KOPT-K1 (cell line): ENCODE measurements around the gene PSKH1.

Experiments used
- H3K27ac ChIP-seq: fragments of 200-600 bp; sonication (generic); 2 replicates; pipeline ENCODE4 v1.5.1; 2016; ENCODE audit warnings: antibody characterized with exemption, mild to moderate bottlenecking, low read depth, low read length; ENCODE audit not compliant: poor library complexity, severe bottlenecking
- H3K36me3 ChIP-seq: fragments of 200-600 bp; sonication (generic); 2 replicates; pipeline ENCODE4 v1.5.1; 2017; ENCODE audit warnings: antibody characterized with exemption, mild to moderate bottlenecking, low read length, moderate library complexity; ENCODE audit not compliant: insufficient read depth
- H3K9me3 ChIP-seq: fragments of 200-600 bp; sonication (generic); 2 replicates; pipeline ENCODE4 v1.5.1; 2017; ENCODE audit warnings: antibody characterized with exemption, low read length, mild to moderate bottlenecking; ENCODE audit not compliant: insufficient read depth, poor library complexity, severe bottlenecking

PSKH1 gene

GRCh38 chr16:67922221-67922620 lies 29.2 kb downstream of the PSKH1 start:
- Histone ChIP-seq H3K36me3 (peaks cover 44% of the 10 kb centered on the region; the same call in 1 of the 2 replicates), H3K27ac (no peak overlapping the region), H3K9me3 (no peaks in the 10 kb centered on the region)

- Histone ChIP-seq H3K9me3 (no peaks in the 10 kb centered on the region), H3K27ac (no peak overlapping the region), H3K36me3 (peaks cover 49% of the 10 kb centered on the region; the same call in 1 of the 2 replicates)
Measured at GRCh38 chr16:67922740-67923139, 29.7 kb downstream of the PSKH1 start.

- Histone ChIP-seq H3K27ac (no peak overlapping the region), H3K36me3 (peaks cover 56% of the 10 kb centered on the region), H3K9me3 (no peaks in the 10 kb centered on the region)
Measured at GRCh38 chr16:67923414-67924116, 30.5 kb downstream of the PSKH1 start.

DNA sequence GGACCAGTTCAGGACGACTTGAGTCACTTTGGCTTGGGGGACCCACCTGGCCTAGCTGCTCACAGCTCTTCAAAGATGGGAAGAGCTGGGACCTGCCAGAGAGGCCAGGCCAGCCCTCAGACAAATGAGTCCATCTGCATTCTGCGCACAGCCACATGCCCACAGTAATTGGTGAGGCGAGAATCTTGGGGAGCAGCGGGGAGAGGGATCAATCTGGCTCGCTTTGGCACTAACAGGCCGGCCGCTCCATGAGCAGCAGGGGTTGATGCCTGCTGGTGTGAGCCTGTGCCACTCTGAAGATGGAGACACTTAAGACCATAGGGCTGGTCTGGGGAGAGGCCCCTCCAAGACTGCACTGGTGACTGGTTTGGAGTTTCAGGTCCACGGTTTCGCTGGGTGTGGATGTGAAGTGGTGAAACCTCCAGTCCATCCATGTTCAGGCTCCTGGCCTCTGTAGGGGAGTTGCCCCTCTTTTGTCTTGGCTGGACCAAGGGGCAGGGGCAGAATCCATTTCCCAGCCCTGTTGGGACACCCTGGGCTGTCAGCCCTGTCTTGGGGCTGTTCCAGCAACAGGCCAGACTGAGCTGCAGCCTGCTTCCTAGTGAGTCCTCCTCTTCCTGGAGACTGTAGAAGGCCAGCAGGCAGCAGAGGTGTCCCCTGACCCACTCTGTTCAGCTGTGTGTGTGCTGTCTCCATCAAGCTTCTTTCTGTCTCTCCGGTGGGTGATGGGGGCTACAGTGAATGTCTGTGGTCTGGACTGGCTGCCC lies 31.3 kb downstream of the PSKH1 start:
- Histone ChIP-seq H3K27ac (no peak overlapping the region), H3K9me3 (no peaks in the 10 kb centered on the region), H3K36me3 (peaks cover 57% of the 10 kb centered on the region)

- H3K27ac ChIP-seq, result no peak overlapping the region
- no peaks in the 10 kb centered on the region for H3K9me3 ChIP-seq
- H3K36me3 ChIP-seq, result peaks cover 74% of the 10 kb centered on the region
Measured at GRCh38 chr16:67926181-67926750, 33.2 kb downstream of the PSKH1 start.

DNA sequence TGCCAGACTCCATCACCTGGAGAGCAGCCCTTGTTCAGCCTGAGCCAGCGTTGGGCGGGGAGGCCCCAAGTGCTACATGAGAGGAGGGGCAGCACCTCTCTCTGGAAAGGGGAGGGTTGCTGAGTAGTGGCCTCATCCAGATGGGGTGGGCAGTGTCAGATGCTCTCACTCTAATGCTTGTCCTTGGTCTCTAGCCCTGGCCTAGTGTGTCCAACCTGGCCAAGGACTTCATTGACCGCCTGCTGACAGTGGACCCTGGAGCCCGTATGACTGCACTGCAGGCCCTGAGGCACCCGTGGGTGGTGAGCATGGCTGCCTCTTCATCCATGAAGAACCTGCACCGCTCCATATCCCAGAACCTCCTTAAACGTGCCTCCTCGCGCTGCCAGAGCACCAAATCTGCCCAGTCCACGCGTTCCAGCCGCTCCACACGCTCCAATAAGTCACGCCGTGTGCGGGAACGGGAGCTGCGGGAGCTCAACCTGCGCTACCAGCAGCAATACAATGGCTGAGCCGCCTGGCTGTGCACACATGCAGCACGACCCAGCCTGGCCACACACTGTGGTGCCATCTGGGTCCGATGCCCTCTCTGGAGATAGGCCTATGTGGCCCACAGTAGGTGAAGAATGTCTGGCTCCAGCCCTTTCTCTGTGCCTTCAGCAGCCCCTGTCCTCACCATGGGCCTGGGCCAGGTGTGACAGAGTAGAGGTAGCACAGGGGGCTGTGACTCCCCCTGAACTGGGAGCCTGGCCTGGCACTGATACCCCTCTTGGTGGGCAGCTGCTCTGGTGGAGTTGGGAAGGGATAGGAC lies 34.3 kb downstream of the PSKH1 start:
- Histone ChIP-seq H3K36me3 (peaks cover 81% of the 10 kb centered on the region), H3K27ac (no peak overlapping the region), H3K9me3 (no peaks in the 10 kb centered on the region)

GRCh38 chr16:67928147-67928546 lies 35.1 kb downstream of the PSKH1 start:
- no peak overlapping the region for H3K27ac ChIP-seq
- no peaks in the 10 kb centered on the region for H3K9me3 ChIP-seq
- H3K36me3 ChIP-seq, result peaks cover 84% of the 10 kb centered on the region

DNA sequence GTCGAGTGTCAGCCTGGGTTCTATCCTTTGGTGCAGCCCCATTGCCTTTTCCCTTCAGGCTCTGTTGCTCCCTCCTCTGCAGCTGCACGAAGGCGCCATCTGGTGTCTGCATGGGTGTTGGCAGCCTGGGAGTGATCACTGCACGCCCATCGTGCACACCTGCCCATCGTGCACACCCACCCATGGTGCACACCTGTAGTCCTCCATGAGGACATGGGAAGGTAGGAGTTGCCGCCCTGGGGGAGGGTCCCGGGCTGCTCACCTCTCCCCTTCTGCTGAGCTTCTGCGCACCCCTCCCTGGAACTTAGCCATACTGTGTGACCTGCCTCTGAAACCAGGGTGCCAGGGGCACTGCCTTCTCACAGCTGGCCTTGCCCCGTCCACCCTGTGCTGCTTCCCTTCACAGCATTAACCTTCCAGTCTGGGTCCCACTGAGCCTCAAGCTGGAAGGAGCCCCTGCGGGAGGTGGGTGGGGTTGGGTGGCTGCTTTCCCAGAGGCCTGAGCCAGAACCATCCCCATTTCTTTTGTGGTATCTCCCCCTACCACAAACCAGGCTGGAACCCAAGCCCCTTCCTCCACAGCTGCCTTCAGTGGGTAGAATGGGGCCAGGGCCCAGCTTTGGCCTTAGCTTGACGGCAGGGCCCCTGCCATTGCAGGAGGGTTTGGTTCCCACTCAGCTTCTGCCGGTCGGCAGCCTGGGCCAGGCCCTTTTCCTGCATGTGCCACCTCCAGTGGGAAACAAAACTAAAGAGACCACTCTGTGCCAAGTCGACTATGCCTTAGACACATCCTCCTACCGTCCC lies 35.7 kb downstream of the PSKH1 start:
- peaks cover 82% of the 10 kb centered on the region for H3K36me3 ChIP-seq
- H3K27ac ChIP-seq, result no peak overlapping the region
- no peaks in the 10 kb centered on the region for H3K9me3 ChIP-seq

GRCh38 chr16:67930191-67930590 lies 37.1 kb downstream of the PSKH1 start:
- Histone ChIP-seq H3K9me3 (no peaks in the 10 kb centered on the region), H3K27ac (no peak overlapping the region), H3K36me3 (peaks cover 87% of the 10 kb centered on the region)

- Histone ChIP-seq H3K27ac (no peak overlapping the region), H3K36me3 (peaks cover 90% of the 10 kb centered on the region), H3K9me3 (no peaks in the 10 kb centered on the region)
Measured at GRCh38 chr16:67930678-67931211, 37.7 kb downstream of the PSKH1 start.

GRCh38 chr16:67931712-67932461 lies 38.8 kb downstream of the PSKH1 start, which contains the start of gene CTRL:
TSS of gene CTRL (minus strand) at chr16:67931862. CDS start at chr16:67931852, 10 bp downstream.
- Histone ChIP-seq H3K9me3 (no peaks in the 10 kb centered on the region), H3K36me3 (peaks cover 81% of the 10 kb centered on the region), H3K27ac (no peak within 1 kb of the TSS)

- H3K36me3 ChIP-seq, result peaks cover 76% of the 10 kb centered on the region
- no peak overlapping the region for H3K27ac ChIP-seq
- H3K9me3 ChIP-seq, result no peaks in the 10 kb centered on the region
Measured at GRCh38 chr16:67932462-67932840, 39.4 kb downstream of the PSKH1 start.

DNA sequence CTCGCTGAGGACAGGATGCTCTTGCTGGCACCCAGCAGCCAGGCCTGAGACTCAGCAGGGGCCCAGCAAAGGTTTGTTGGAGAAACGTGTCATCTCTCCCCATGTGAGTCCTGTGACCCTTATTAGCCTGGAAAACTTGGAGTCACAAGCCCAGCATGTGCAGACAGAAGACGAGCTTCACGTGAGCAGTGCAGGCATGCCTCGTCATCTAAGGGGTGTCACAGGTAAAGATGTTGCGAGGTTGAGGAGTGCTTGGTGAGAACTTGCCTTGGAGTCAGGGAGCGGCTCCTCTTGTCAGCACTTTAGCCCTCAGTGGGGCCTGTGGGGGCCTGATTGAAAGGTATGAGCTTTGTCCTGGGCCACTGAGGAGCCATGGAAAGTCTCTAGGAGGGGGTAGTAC lies 40.8 kb downstream of the PSKH1 start:
- Histone ChIP-seq H3K27ac (no peak overlapping the region), H3K36me3 (peaks cover 64% of the 10 kb centered on the region), H3K9me3 (no peaks in the 10 kb centered on the region)
